Panc1 (cell line): ENCODE data around the gene EIF2D. TPM values are rescaled to one million over a fixed set of nuclear protein-coding genes. Genes with fewer than 3 reads are reported as not detected.

Source experiments
- ATAC-seq: fragments of 200-7000 bp; cut with Tn5 transposase; 2 replicates; pipeline ENCODE4 v1.9.1; 2020; ENCODE audit warnings: mild to moderate bottlenecking, moderate library complexity
- BruUV-seq: library from RNA; stranded (reverse); fragments of 400-500 nt; replicated peaks from 2 replicates; lab custom pipeline; 2021; lab: Mats Ljungman, UMichigan
- CTCF ChIA-PET: fragments of 300-600 bp; sonication (Branson Sonifier 250); formaldehyde crosslinking; loops from one replicate; lab custom pipeline; 2022; ENCODE audit warnings: antibody characterized with exemption; lab: Charles Lee
- POLR2A ChIA-PET: fragments of 300-600 bp; sonication (Branson Sonifier 250); formaldehyde crosslinking; loops from one replicate; lab custom pipeline; 2022; ENCODE audit warnings: antibody characterized with exemption; lab: Charles Lee
- DNase-seq: peaks from one replicate; pipeline ENCODE4 v3.0.0-alpha.2; 2010; ENCODE audit warnings: low read depth, low spot score
- H3K27ac ChIP-seq: 2 replicates; pipeline ENCODE4 v1.5.1; 2011; ENCODE audit warnings: mild to moderate bottlenecking, low read length, inconsistent platforms
- H3K27me3 ChIP-seq: fragments of 200-500 bp; sonication (Bioruptor generic); 2 replicates; pipeline ENCODE4 v1.6.0; 2014; ENCODE audit warnings: low read length, inconsistent platforms; ENCODE audit not compliant: control insufficient read depth, insufficient read depth
- H3K36me3 ChIP-seq: fragments of 200-500 bp; sonication (Bioruptor generic); 2 replicates; pipeline ENCODE4 v1.5.1; 2014; ENCODE audit warnings: inconsistent platforms, mild to moderate bottlenecking, low read length, moderate library complexity; ENCODE audit not compliant: control insufficient read depth, insufficient read depth
- H3K4me1 ChIP-seq: 2 replicates; pipeline ENCODE4 v1.5.1; 2011; ENCODE audit warnings: inconsistent platforms, mild to moderate bottlenecking, low read length, moderate library complexity; ENCODE audit not compliant: control insufficient read depth, insufficient read depth
- H3K4me3 ChIP-seq, 2 experiments: 2 replicates each; pipeline ENCODE4 v1.5.1; 2011 to 2012; ENCODE audit warnings: low read depth in 2 of 2, low read length in 2 of 2, mild to moderate bottlenecking in 2 of 2, inconsistent platforms in 1 of 2, moderate library complexity in 1 of 2
- H3K9me3 ChIP-seq: fragments of 200-500 bp; sonication (Bioruptor generic); 2 replicates; pipeline ENCODE4 v1.5.1; 2014; ENCODE audit warnings: low read depth, mild to moderate bottlenecking, inconsistent platforms, low read length, moderate library complexity; ENCODE audit not compliant: control insufficient read depth, insufficient read depth
- CTCF ChIP-seq: fragments of 450-650 bp; IDR thresholded peaks from 2 replicates; pipeline ENCODE4 v1.5.1; 2017; ENCODE audit warnings: mild to moderate bottlenecking
- POLR2AphosphoS5 ChIP-seq: IDR thresholded peaks from 2 replicates; pipeline ENCODE4 v1.6.1; 2012; ENCODE audit warnings: mild to moderate bottlenecking, low read depth, low read length, moderate library complexity
- REST ChIP-seq, 2 experiments: IDR thresholded peaks; 2 replicates each; pipeline ENCODE4 v1.6.1; 2011 to 2012; ENCODE audit warnings: low read depth in 2 of 2, control low read depth in 1 of 2, low read length in 1 of 2, mild to moderate bottlenecking in 1 of 2, moderate library complexity in 1 of 2; ENCODE audit not compliant: insufficient read depth in 1 of 2
- SIN3A ChIP-seq: IDR thresholded peaks from 2 replicates; pipeline ENCODE4 v1.6.1; 2012; ENCODE audit warnings: low read depth, mild to moderate bottlenecking, low read length, moderate library complexity, borderline replicate concordance; ENCODE audit not compliant: insufficient read depth
- TCF7L2 ChIP-seq: IDR thresholded peaks from 2 replicates; pipeline ENCODE4 v1.6.1; 2011; ENCODE audit warnings: mild to moderate bottlenecking, low read depth, low read length, inconsistent platforms
- in situ Hi-C: cut with HindIII; loops from 2 replicates; pipeline ENCODE4 v1.10.0; 2016; ENCODE audit warnings: low sequenced_read_pairs, low pct_unique_long_range_greater_than_20kb
- intact Hi-C: fragments of 100-400 bp; cut with micrococcal nuclease; formaldehyde crosslinking; loops from one replicate; pipeline ENCODE4 v1.10.0; 2022; ENCODE audit not compliant: unreplicated experiment
- total RNA-seq: library from RNA; stranded (reverse); gene quantifications from one replicate; pipeline ENCODE4 v1.2.1, GENCODE V29; 2021; ENCODE audit not compliant: unreplicated experiment

The EIF2D gene
- total RNA-seq, 1 experiment from 2014 or later, result 28.7 TPM

GRCh38 chr1:206559672-206559995 lies 52.6 kb downstream of the EIF2D start:
- CTCF ChIA-PET, result interaction anchor here (0.6 kb wide), 1 partner anchor 236 kb away, joined by 4 read pairs; no protein-coding TSS in a partner anchor
- no peak for DNase-seq
- no peak for ATAC-seq
- intact Hi-C loops, result no loop called here
- Histone ChIP-seq H3K27ac (no peak overlapping the region), H3K27me3 (peaks cover 4% of the 10 kb centered on the region; the same call in 1 of the 2 replicates), H3K4me1 (peaks cover 4% of the 10 kb centered on the region; the same call in 1 of the 2 replicates), H3K4me3 (no peak overlapping the region), H3K9me3 (no peaks in the 10 kb centered on the region), H3K36me3 (no peaks in the 10 kb centered on the region)
- no TSS peak for BruUV-seq
- in situ Hi-C loops, result no loop called here
- POLR2A ChIA-PET, result no interaction called here
- no peak for TF ChIP-seq TCF7L2
- no peak for TF ChIP-seq SIN3A
- TF ChIP-seq CTCF, result no peak
- no peak for TF ChIP-seq POLR2AphosphoS5
- TF ChIP-seq REST (IDR thresholded peaks at IDR 0.05; ENCODE audit: insufficient read depth in 1 of 2, low read depth in 2 of 2, low read length in 1 of 2), result no peak

GRCh38 chr1:206558794-206559671 lies 53.2 kb downstream of the EIF2D start:
- BruUV-seq, result no TSS peak
- POLR2A ChIA-PET, result interaction anchor here (0.6 kb wide), 1 partner anchor 99 kb away, joined by 3 read pairs; no protein-coding TSS in a partner anchor
- Histone ChIP-seq H3K4me1 (peaks cover 4% of the 10 kb centered on the region; the same call in 1 of the 2 replicates), H3K9me3 (no peaks in the 10 kb centered on the region), H3K36me3 (no peaks in the 10 kb centered on the region), H3K27ac (no peak overlapping the region), H3K4me3 (no peak overlapping the region), H3K27me3 (peaks cover 4% of the 10 kb centered on the region; the same call in 1 of the 2 replicates)
- CTCF ChIA-PET, result interaction anchor here (0.9 kb wide), 1 partner anchor 69 kb away, joined by 3 read pairs; no protein-coding TSS in a partner anchor
- in situ Hi-C loops (no loop called here), intact Hi-C loops (no loop called here)
- TF ChIP-seq CTCF, result no peak
- TF ChIP-seq TCF7L2, result no peak
- TF ChIP-seq POLR2AphosphoS5, result no peak
- TF ChIP-seq REST (IDR thresholded peaks at IDR 0.05; ENCODE audit: insufficient read depth in 1 of 2, low read depth in 2 of 2, low read length in 1 of 2), result no peak
- TF ChIP-seq SIN3A, result no peak
- DNase-seq, result no peak
- no peak for ATAC-seq
